AG04450 (cell line): Measurements from ENCODE around the gene HNRNPM. TPM values are rescaled to one million over a fixed set of nuclear protein-coding genes. Genes with fewer than 3 reads are reported as not detected.

Experiments used
- CTCF ChIA-PET: fragments of 300-600, 350-600 bp; formaldehyde crosslinking; extraction: SDS; loops from one replicate; lab custom pipeline; 2022; ENCODE audit warnings: antibody characterized with exemption, inconsistent platforms; lab: Charles Lee
- POLR2A ChIA-PET: fragments of 350-600 bp; formaldehyde crosslinking; extraction: SDS; loops from one replicate; lab custom pipeline; 2021; ENCODE audit warnings: antibody characterized with exemption, inconsistent platforms; lab: Yijun Ruan, JAX
- DNase-seq: peaks from one replicate; pipeline ENCODE4 v3.0.0-alpha.2; 2011; ENCODE audit warnings: low read depth, low spot score
- H3K27ac ChIP-seq: one replicate; pipeline ENCODE4 v1.5.1; 2012; ENCODE audit warnings: low read depth, low read length, control low read depth
- H3K27me3 ChIP-seq: one replicate; pipeline ENCODE4 v1.6.0; 2012; ENCODE audit warnings: low read length; ENCODE audit not compliant: control insufficient read depth, insufficient read depth
- H3K4me3 ChIP-seq: 2 replicates; pipeline ENCODE4 v1.5.1; 2011; ENCODE audit warnings: mild to moderate bottlenecking, low read depth, low read length, control low read depth
- H3K9me3 ChIP-seq: 2 replicates; pipeline ENCODE4 v1.5.1; 2012; ENCODE audit warnings: low read length; ENCODE audit not compliant: control insufficient read depth, insufficient read depth
- polyA plus RNA-seq: library from polyadenylated mRNA; depleted of rRNA; stranded (reverse); fragments of >200 nt; gene quantifications from 2 replicates; pipeline ENCODE4 v1.2.3, GENCODE V29; 2011
- TF ChIP-seq, protein P1 (sequence below): IDR thresholded peaks from 2 replicates; pipeline ENCODE4 v1.5.1; 2011; ENCODE audit warnings: low read depth, low read length, control low read depth, inconsistent platforms

HNRNPM gene
- polyA plus RNA-seq, 1 experiment: 122 TPM

DNA sequence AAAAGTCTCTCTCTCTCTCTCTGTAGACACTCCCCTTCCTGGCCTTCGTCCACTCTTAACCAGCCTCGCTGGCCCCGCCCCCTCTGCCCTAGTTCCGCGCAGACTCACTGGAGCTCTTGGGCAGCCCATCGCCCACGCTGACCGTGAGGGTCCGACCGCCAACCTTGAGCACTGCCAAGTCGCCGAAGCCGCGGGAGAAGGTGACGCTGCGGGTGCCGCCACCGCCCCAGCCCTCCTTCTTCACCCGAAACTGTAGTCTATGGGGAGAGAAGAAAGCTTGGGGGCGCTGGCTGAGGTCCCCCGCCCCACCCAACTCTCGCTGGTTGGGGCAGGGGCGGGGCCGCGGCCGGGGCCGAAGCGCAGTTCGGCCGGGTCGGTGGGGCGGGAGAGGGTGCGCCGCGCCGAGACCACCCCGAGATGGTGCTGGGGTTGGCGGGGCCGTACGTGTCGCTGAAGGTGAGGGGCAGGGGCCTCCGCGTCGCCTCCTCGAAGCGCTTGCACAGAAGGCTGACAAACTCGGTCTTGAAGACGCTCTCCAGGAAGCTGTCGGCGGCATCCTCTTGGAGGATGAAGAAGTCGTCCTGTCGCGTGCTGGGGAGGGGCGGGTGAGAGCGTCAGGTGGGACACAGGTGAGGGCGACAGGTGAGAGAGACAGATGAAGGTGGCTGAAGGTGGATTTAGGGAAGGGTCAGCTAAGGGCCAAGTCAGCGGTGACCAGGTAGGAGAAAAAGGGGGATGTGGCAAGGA, 81.7 kb downstream of the HNRNPM start:
- H3K9me3 ChIP-seq: peaks cover 5% of the 10 kb centered on the region; the same call in 1 of the 2 replicates
- H3K27me3 ChIP-seq: no peaks in the 10 kb centered on the region
- POLR2A ChIA-PET: interaction anchor here (0.6 to 1.7 kb wide), 13 partner anchors 13 to 1338 kb away, joined by 3 to 13 read pairs (median 4); partner anchors contain the start of genes MARCHF2, NDUFA7, RPS28 and ZNF414
- CTCF ChIA-PET: interaction anchor here (1.2 to 2.8 kb wide), 5 partner anchors 13 to 172 kb away, joined by 3 to 22 read pairs (median 7); partner anchors contain the start of gene ZNF414
- peak overlapping the region; percentile 88 for H3K4me3 ChIP-seq
- peak; percentile 78 for DNase-seq
- H3K27ac ChIP-seq: peak overlapping the region; percentile 93
- TF ChIP-seq, protein P1, sequence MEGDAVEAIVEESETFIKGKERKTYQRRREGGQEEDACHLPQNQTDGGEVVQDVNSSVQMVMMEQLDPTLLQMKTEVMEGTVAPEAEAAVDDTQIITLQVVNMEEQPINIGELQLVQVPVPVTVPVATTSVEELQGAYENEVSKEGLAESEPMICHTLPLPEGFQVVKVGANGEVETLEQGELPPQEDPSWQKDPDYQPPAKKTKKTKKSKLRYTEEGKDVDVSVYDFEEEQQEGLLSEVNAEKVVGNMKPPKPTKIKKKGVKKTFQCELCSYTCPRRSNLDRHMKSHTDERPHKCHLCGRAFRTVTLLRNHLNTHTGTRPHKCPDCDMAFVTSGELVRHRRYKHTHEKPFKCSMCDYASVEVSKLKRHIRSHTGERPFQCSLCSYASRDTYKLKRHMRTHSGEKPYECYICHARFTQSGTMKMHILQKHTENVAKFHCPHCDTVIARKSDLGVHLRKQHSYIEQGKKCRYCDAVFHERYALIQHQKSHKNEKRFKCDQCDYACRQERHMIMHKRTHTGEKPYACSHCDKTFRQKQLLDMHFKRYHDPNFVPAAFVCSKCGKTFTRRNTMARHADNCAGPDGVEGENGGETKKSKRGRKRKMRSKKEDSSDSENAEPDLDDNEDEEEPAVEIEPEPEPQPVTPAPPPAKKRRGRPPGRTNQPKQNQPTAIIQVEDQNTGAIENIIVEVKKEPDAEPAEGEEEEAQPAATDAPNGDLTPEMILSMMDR: no peak

DNA sequence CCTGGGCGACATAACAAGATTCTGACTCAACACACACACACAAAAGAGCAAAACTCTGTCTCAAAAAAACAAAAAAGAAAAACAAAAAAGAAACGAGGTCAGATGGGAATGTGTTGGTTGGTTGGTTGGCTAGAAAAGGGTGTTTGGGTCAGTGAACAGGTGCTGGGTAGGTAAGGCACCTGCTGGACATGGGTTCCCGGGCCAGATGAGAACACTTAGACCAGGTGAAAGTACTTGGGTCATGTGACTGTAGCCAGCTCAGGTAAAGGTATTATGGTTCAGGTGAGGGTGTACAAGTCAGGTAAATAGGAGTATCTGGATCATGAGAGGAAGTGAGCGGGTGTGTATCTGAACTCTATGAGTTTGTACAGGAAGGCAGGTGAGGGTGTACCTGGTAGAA, 83.7 kb downstream of the HNRNPM start:
- no peaks in the 10 kb centered on the region for H3K27me3 ChIP-seq
- no peak overlapping the region for H3K4me3 ChIP-seq
- TF ChIP-seq, protein P1: no peak
- H3K27ac ChIP-seq: no peak overlapping the region
- ChIA-PET CTCF (interaction anchor here (1.7 kb wide), 1 partner anchor 52 kb away, joined by 4 read pairs; no protein-coding TSS in a partner anchor), POLR2A (interaction anchor here (1.3 kb wide), 1 partner anchor 15 kb away, joined by 3 read pairs; the partner anchor contains the start of gene ZNF414)
- no peak for DNase-seq
- H3K9me3 ChIP-seq: peaks cover 5% of the 10 kb centered on the region; the same call in 1 of the 2 replicates

DNA sequence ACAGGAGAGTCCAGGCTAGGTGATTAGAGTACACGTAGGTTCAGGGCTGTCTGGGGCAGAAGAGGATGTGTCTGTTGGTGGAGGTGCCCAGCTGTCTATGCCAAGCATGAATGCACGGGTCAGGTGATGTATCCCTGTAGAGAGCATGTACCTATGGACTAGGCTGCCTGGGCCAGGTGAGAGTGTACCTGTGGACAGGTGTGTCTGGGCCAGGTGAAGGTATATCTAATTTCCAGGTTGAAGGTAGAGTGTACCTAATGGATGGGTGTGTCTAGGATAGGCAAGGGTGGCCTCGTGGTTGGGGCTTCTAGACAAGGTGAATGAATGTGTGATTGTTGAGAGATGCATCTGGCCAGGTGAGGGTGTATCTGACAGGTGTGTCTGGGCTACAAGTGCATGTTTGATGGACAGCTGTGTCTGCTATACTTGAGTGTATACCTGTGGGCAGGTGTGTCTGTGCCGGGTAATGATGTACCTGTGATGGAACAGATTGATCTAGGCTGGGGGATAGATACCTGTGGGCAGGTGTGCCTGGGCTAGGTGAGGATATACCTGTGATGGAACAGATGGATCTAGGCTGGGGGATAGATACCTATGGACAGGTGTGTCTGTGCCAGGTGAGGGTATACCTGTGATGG, 84.7 kb downstream of the HNRNPM start:
- H3K9me3 ChIP-seq: peaks cover 5% of the 10 kb centered on the region; the same call in 1 of the 2 replicates
- DNase-seq: no peak
- POLR2A ChIA-PET: no interaction called here
- H3K27ac ChIP-seq: no peak overlapping the region
- CTCF ChIA-PET: interaction anchor here (1.7 kb wide), 1 partner anchor 51 kb away, joined by 4 read pairs; no protein-coding TSS in a partner anchor
- H3K4me3 ChIP-seq: no peak overlapping the region
- TF ChIP-seq, protein P1: no peak
- H3K27me3 ChIP-seq: no peaks in the 10 kb centered on the region

DNA sequence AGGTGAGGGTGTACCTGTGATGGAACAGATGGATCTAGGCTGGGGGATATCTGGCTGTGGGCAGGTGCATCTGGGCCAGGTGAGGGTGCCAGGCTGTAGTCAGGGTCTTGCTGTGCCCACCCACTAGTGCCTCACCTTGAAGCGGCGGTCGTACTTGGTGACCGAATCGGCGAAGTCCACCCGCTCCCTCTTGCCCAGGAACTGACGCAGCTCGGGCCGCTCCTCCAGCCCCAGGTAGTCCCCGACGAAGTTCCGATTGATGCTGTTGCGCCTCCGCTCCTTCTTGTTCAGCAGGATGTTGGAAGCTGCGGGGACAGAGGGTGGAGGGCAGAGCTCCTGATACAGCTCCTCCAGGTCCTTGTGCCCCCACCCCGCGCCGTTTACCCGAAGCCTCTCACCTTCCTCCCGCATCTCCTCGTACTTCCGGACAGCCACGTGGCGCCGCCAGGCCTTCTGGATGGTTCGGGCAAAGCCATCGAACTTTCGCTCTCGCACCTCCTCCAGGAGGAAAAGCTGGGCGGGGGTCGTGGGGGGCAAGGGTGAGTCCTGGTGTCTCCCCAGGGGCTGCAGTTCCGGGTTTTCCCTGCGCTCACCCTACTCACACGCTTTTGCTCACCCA, 85.4 kb downstream of the HNRNPM start:
- no peaks in the 10 kb centered on the region for H3K27me3 ChIP-seq
- ChIA-PET POLR2A (no interaction called here), CTCF (interaction anchor here (1.2 to 1.7 kb wide), 2 partner anchors 51 to 52 kb away, joined by 4 read pairs; no protein-coding TSS in a partner anchor)
- DNase-seq: no peak
- TF ChIP-seq, protein P1: no peak
- H3K4me3 ChIP-seq: no peak overlapping the region
- peaks cover 5% of the 10 kb centered on the region; the same call in 1 of the 2 replicates for H3K9me3 ChIP-seq
- H3K27ac ChIP-seq: no peak overlapping the region
